Measurements from ENCODE around the gene RAB9A. TPM values are rescaled to one million over a fixed set of nuclear protein-coding genes. Genes with fewer than 3 reads are reported as not detected.
A peak's percentile ranks its signal among the peaks of the same experiment; 100 is the strongest.

RAB9A gene
- total and polyA plus RNA-seq, 9 of the 15 experiments (the other 6 are each of a cell fraction or from before 2014, with no cell fraction given) = 13.5 to 20.8 (median 17.7) TPM

GRCh38 chrX:13652850-13653693 is 35.9 kb upstream of the RAB9A start, which contains the start of gene TCEANC:
TCEANC (plus strand) TSS chrX:13653141; CDS start chrX:13662509, 9,368 bp downstream.
- CTCF ChIA-PET (ENCODE audit: low intra/inter-chr PET ratio) = no interaction called here
- peak; percentile 92 to 97 (median 93) for DNase-seq (ENCODE audit: extremely low read depth in 1 of 4, low spot score in 3 of 4)
- Histone ChIP-seq H3K27me3 (ENCODE audit: control insufficient read depth in 2 of 2, insufficient read depth in 2 of 2, low read length in 2 of 2) (no peaks in the 10 kb centered on the region), H3K9me1 (ENCODE audit: control insufficient read depth, insufficient read depth, low read length) (no peaks in the 10 kb centered on the region), H3K9me3 (replicated peaks; ENCODE audit: control insufficient read depth, insufficient read depth, low read depth, low read length) (peaks cover 9% of the 10 kb centered on the region), H3K27ac (ENCODE audit: extremely low read depth, low read depth, low read length) (peak within 1 kb of the TSS; percentile 82), H3K4me3 (peak within 1 kb of the TSS; percentile 67), H3K4me2 (ENCODE audit: insufficient read depth, low read length) (peak within 1 kb of the TSS; percentile 83), H3K4me1 (replicated peaks in 1 of 2; ENCODE audit: control insufficient read depth in 2 of 2, insufficient read depth in 2 of 2, low read length in 2 of 2) (peaks cover 8 to 38% of the 10 kb centered on the region in 2 experiments), H2AFZ (ENCODE audit: low read depth, low read length) (peak within 1 kb of the TSS; percentile 95), H3K9ac (ENCODE audit: insufficient read depth in 1 of 2, low read depth in 2 of 2, low read length in 2 of 2) (peak within 1 kb of the TSS; percentile 93), H3K36me3 (ENCODE audit: control insufficient read depth, insufficient read depth, low read length) (no peaks in the 10 kb centered on the region), H3K79me2 (ENCODE audit: control insufficient read depth, insufficient read depth, low read length) (peaks cover 16% of the 10 kb centered on the region), H4K20me1 (replicated peaks; ENCODE audit: control insufficient read depth, insufficient read depth, low read length) (no peaks in the 10 kb centered on the region)
- POLR2A ChIA-PET = interaction anchor here (0.5 to 0.7 kb wide), 2 partner anchors 16 to 46 kb away, joined by 3 read pairs; no protein-coding TSS in a partner anchor
- intact Hi-C loops (cut with micrococcal nuclease) (loop anchor here (1.0 to 2.0 kb wide), 3 partner anchors 16 to 378 kb away; partner anchors contain the start of genes OFD1 and TRAPPC2), in situ Hi-C loops (cut with MboI) (loop anchor here (5.0 to 25.0 kb wide), 3 partner anchors 94 to 691 kb away; partner anchors contain the start of gene GEMIN8)
- ATAC-seq = peak; percentile 97
- TSS peak; percentile 77 for BruUV-seq (replicated peaks)
- peak; percentile 92 for FAIRE-seq
- WGBS (ENCODE audit: insufficient coverage, low coverage, missing lambda C conversion rate) = under 1% methylated on average over 52 of the region's 54 CpGs
- TF ChIP-seq MITF (IDR thresholded peaks at IDR 0.05) (0 out of 2 replicates have a peak, but pooled peaks have one; percentile 5), SRSF1 (IDR thresholded peaks at IDR 0.05; ENCODE audit: low read depth, low read length) (no peak), CREB3L1 (IDR thresholded peaks at IDR 0.05; ENCODE audit: borderline replicate concordance, low read depth) (peak; percentile 50; the same call in 1 of the 2 replicates), TCF7L2 (IDR thresholded peaks at IDR 0.05; ENCODE audit: low read depth, low read length) (no peak), ZNF717 (CRISPR knock-in tag; IDR thresholded peaks at IDR 0.05) (no peak), ARID3A (IDR thresholded peaks at IDR 0.05; ENCODE audit: borderline replicate concordance, low read depth, low read length) (no peak), NCOA1 (IDR thresholded peaks at IDR 0.05; ENCODE audit: low read depth) (peak; percentile 24; the same call in 1 of the 2 replicates), NEUROD1 (IDR thresholded peaks at IDR 0.05; ENCODE audit: borderline replicate concordance, low read depth, low read length, partially characterized antibody) (no peak), E2F3 (CRISPR knock-in tag; IDR thresholded peaks at IDR 0.05) (no peak), CEBPB (tag; IDR thresholded peaks at IDR 0.05) (no peak), CCNT2 (IDR thresholded peaks at IDR 0.05; ENCODE audit: borderline replicate concordance, extremely low read depth, insufficient read length, low read depth, low read length) (peak; percentile 72), RBFOX2 (IDR thresholded peaks at IDR 0.05; ENCODE audit: low read depth, low read length) (peak; percentile 94), RAD51 (IDR thresholded peaks at IDR 0.05; ENCODE audit: borderline replicate concordance, low read depth) (peak; percentile 95), TCF3 (CRISPR knock-in tag; IDR thresholded peaks at IDR 0.05) (peak; percentile 23), BHLHE40 (IDR thresholded peaks at IDR 0.05; ENCODE audit: low read length) (peak; percentile 0; the same call in 1 of the 2 replicates), ZNF133 (CRISPR knock-in tag; IDR thresholded peaks at IDR 0.05) (no peak)
